ENCODE measurements around the gene NUP210.
"Not testable (repeated sequence)": the region's sequence is repeated elsewhere in the genome, so short reads cannot be mapped to it uniquely, and the experiment has no call there.

NUP210 gene

GRCh38 chr3:13393427-13394360, 26.4 kb downstream of the NUP210 start:
- Histone ChIP-seq H4K20me1 (peaks cover 0 to 85% (median 6%) of the 10 kb centered on the region in 11 experiments; a peak in 6 of 22 replicates), H3K4me2 (no peak overlapping the region), H3K4me3 (no peak overlapping the region), H3K4me1 (peaks cover 0 to 6% (median 0%) of the 10 kb centered on the region in 10 experiments; a peak in 1 of 20 replicates), H3K27me3 (no peaks in the 10 kb centered on the region), H3K36me3 (peaks cover 46 to 100% (median 100%) of the 10 kb centered on the region in 11 experiments), H3K27ac (no peak overlapping the region), H3K9ac (no peak overlapping the region), H3K9me3 (replicated peaks in 1 of 11) (no peaks in the 10 kb centered on the region)
- no peak for TF ChIP-seq Cebpa-rat (IDR thresholded peaks at IDR 0.05)

GRCh38 chr3:13391308-13391707, 28.8 kb downstream of the NUP210 start:
- Histone ChIP-seq H3K9me3 (replicated peaks in 1 of 11) (no peaks in the 10 kb centered on the region), H4K20me1 (peaks cover 0 to 76% (median 6%) of the 10 kb centered on the region in 11 experiments; a peak in 6 of 22 replicates), H3K9ac (no peak overlapping the region), H3K36me3 (peaks cover 53 to 100% (median 100%) of the 10 kb centered on the region in 11 experiments), H3K27ac (0 out of 22 replicates have a peak overlapping the region, but pooled peaks of 1 of the 11 experiments have one; percentile 7), H3K4me2 (no peak overlapping the region), H3K4me1 (peaks cover 0 to 11% (median 6%) of the 10 kb centered on the region in 10 experiments; a peak in 14 of 20 replicates), H3K27me3 (no peaks in the 10 kb centered on the region), H3K4me3 (no peak overlapping the region)
- TF ChIP-seq Cebpa-rat (IDR thresholded peaks at IDR 0.05): no peak

- peaks cover 8 to 29% (median 17%) of the 10 kb centered on the region in 10 experiments; a peak in 18 of 20 replicates for H3K4me1 ChIP-seq
- H4K20me1 ChIP-seq: peaks cover 0 to 58% (median 6%) of the 10 kb centered on the region in 11 experiments; a peak in 6 of 22 replicates
- no peaks in the 10 kb centered on the region for H3K27me3 ChIP-seq
- no peak overlapping the region for H3K9ac ChIP-seq
- no peak overlapping the region for H3K27ac ChIP-seq
- H3K36me3 ChIP-seq: peaks cover 56 to 100% (median 100%) of the 10 kb centered on the region in 11 experiments
- no peak for TF ChIP-seq Cebpa-rat (IDR thresholded peaks at IDR 0.05)
- no peaks in the 10 kb centered on the region for H3K9me3 ChIP-seq (replicated peaks in 1 of 11)
- H3K4me3 ChIP-seq: no peak overlapping the region
- no peak overlapping the region for H3K4me2 ChIP-seq
These were observed 30.7 kb downstream of the NUP210 start for GRCh38 chr3:13389378-13389777.

GRCh38 chr3:13388816-13389215, 31.3 kb downstream of the NUP210 start:
- no peak overlapping the region for H3K4me3 ChIP-seq
- no peak overlapping the region; a peak in 1 of 22 replicates for H3K9ac ChIP-seq
- peaks cover 0 to 53% (median 6%) of the 10 kb centered on the region in 11 experiments; a peak in 5 of 22 replicates for H4K20me1 ChIP-seq
- 0 out of 22 replicates have a peak overlapping the region, but pooled peaks of 1 of the 11 experiments have one; percentile 38 for H3K27ac ChIP-seq
- no peak overlapping the region for H3K4me2 ChIP-seq
- H3K4me1 ChIP-seq: peaks cover 10 to 35% (median 23%) of the 10 kb centered on the region in 10 experiments; a peak in 19 of 20 replicates
- TF ChIP-seq Cebpa-rat (IDR thresholded peaks at IDR 0.05): no peak
- H3K9me3 ChIP-seq (replicated peaks in 1 of 11): no peaks in the 10 kb centered on the region
- peaks cover 55 to 100% (median 100%) of the 10 kb centered on the region in 11 experiments for H3K36me3 ChIP-seq
- H3K27me3 ChIP-seq: no peaks in the 10 kb centered on the region

GRCh38 chr3:13385373-13385965, 34.7 kb downstream of the NUP210 start:
- no peaks in the 10 kb centered on the region for H3K27me3 ChIP-seq
- H3K4me2 ChIP-seq: peak overlapping the region in 3 of 11 experiments; percentile 12 to 35 (median 24); a peak in 3 of 22 replicates
- H4K20me1 ChIP-seq: peaks cover 0 to 22% (median 0%) of the 10 kb centered on the region in 11 experiments; a peak in 5 of 22 replicates
- TF ChIP-seq Cebpa-rat (IDR thresholded peaks at IDR 0.05): no peak
- H3K9ac ChIP-seq: no peak overlapping the region
- no peaks in the 10 kb centered on the region for H3K9me3 ChIP-seq (replicated peaks in 1 of 11)
- H3K4me1 ChIP-seq: peaks cover 35 to 68% (median 56%) of the 10 kb centered on the region in 10 experiments
- H3K4me3 ChIP-seq: no peak overlapping the region
- H3K36me3 ChIP-seq: peaks cover 48 to 95% (median 83%) of the 10 kb centered on the region in 11 experiments
- H3K27ac ChIP-seq: peak overlapping the region in 2 of 11 experiments; percentile 2 to 6; a peak in 1 of 22 replicates

GRCh38 chr3:13380971-13381370, 39.2 kb downstream of the NUP210 start:
- H3K9me3 ChIP-seq (replicated peaks in 1 of 11): no peaks in the 10 kb centered on the region
- peak overlapping the region in 7 of 11 experiments; percentile 68 to 74 (median 69); a peak in 8 of 22 replicates for H3K9ac ChIP-seq
- no peak overlapping the region for H3K4me3 ChIP-seq
- H3K4me1 ChIP-seq: peaks cover 54 to 96% (median 79%) of the 10 kb centered on the region in 10 experiments
- H3K4me2 ChIP-seq: peak overlapping the region; percentile 92 to 99 (median 96)
- no peaks in the 10 kb centered on the region for H3K27me3 ChIP-seq
- peaks cover 24 to 85% (median 60%) of the 10 kb centered on the region in 11 experiments for H3K36me3 ChIP-seq
- no peak for TF ChIP-seq Cebpa-rat (IDR thresholded peaks at IDR 0.05)
- peak overlapping the region in 8 of 11 experiments; percentile 65 to 88 (median 84); a peak in 15 of 22 replicates for H3K27ac ChIP-seq
- peaks cover 0 to 18% (median 0%) of the 10 kb centered on the region in 11 experiments; a peak in 6 of 22 replicates for H4K20me1 ChIP-seq

GRCh38 chr3:13379201-13379830, 40.8 kb downstream of the NUP210 start:
- Histone ChIP-seq H3K9me3 (replicated peaks in 1 of 11) (no peaks in the 10 kb centered on the region), H3K4me3 (peak overlapping the region in 8 of 10 experiments; percentile 10 to 59 (median 48); a peak in 14 of 20 replicates), H3K4me1 (peaks cover 54 to 83% (median 68%) of the 10 kb centered on the region in 10 experiments), H3K4me2 (peak overlapping the region; percentile 92 to 99 (median 96)), H4K20me1 (peaks cover 0 to 18% (median 0%) of the 10 kb centered on the region in 11 experiments; a peak in 6 of 22 replicates), H3K27me3 (no peaks in the 10 kb centered on the region), H3K9ac (peak overlapping the region; percentile 27 to 74 (median 69); a peak in 20 of 22 replicates), H3K36me3 (peaks cover 23 to 85% (median 60%) of the 10 kb centered on the region in 11 experiments; a peak in 21 of 22 replicates), H3K27ac (peak overlapping the region in 10 of 11 experiments; percentile 31 to 88 (median 84); a peak in 19 of 22 replicates)
- no peak for TF ChIP-seq Cebpa-rat (IDR thresholded peaks at IDR 0.05)

- Histone ChIP-seq H3K9ac (peak overlapping the region in 8 of 11 experiments; percentile 68 to 74 (median 70); a peak in 16 of 22 replicates), H3K4me3 (peak overlapping the region in 5 of 10 experiments; percentile 12 to 52 (median 42); a peak in 8 of 20 replicates), H3K9me3 (replicated peaks in 1 of 11) (no peaks in the 10 kb centered on the region), H3K27me3 (no peaks in the 10 kb centered on the region), H3K27ac (peak overlapping the region in 9 of 11 experiments; percentile 65 to 88 (median 84); a peak in 16 of 22 replicates), H3K36me3 (peaks cover 33 to 85% (median 62%) of the 10 kb centered on the region in 11 experiments), H3K4me2 (peak overlapping the region; percentile 92 to 99 (median 96)), H4K20me1 (peaks cover 0 to 18% (median 0%) of the 10 kb centered on the region in 11 experiments; a peak in 6 of 22 replicates), H3K4me1 (peaks cover 54 to 71% (median 56%) of the 10 kb centered on the region in 10 experiments)
- TF ChIP-seq Cebpa-rat (IDR thresholded peaks at IDR 0.05): peak in 6 of 11 experiments; percentile 46 to 85 (median 62); a peak in 9 of 22 replicates
These were observed 42.0 kb downstream of the NUP210 start for GRCh38 chr3:13378155-13378554.

GRCh38 chr3:13377741-13378140, 42.4 kb downstream of the NUP210 start:
- Histone ChIP-seq H4K20me1 (peaks cover 0 to 14% (median 0%) of the 10 kb centered on the region in 11 experiments; a peak in 6 of 22 replicates), H3K9ac (peak overlapping the region in 8 of 11 experiments; percentile 68 to 74 (median 70); a peak in 14 of 22 replicates), H3K4me1 (peaks cover 51 to 67% (median 52%) of the 10 kb centered on the region in 10 experiments), H3K36me3 (peaks cover 37 to 85% (median 63%) of the 10 kb centered on the region in 11 experiments), H3K4me3 (peak overlapping the region in 4 of 10 experiments; percentile 12 to 52 (median 33); a peak in 5 of 20 replicates), H3K27ac (peak overlapping the region in 8 of 11 experiments; percentile 77 to 88 (median 84); a peak in 15 of 22 replicates), H3K4me2 (peak overlapping the region; percentile 92 to 99 (median 96))
- H3K27me3 ChIP-seq; H3K9me3 ChIP-seq (replicated peaks in 1 of 11): not testable (repeated sequence)

Data from BLaER1 treated with 17β-estradiol and CSF1 and Interleukin-3, amounts not matched to agents 10 nM and 100 nM (cell line).